IPS-15b (cell line): ENCODE data around the gene DTNA.
"Not testable (repeated sequence)": the region's sequence is repeated elsewhere in the genome, so short reads cannot be mapped to it uniquely, and the experiment has no call there.

Source experiments
- H3K27me3 ChIP-seq: one replicate; pipeline ENCODE4 v1.6.1; 2013; ENCODE audit warnings: low read length; ENCODE audit not compliant: control insufficient read depth, insufficient read depth
- H3K36me3 ChIP-seq: one replicate; pipeline ENCODE4 v1.6.1; 2013; ENCODE audit warnings: low read length; ENCODE audit not compliant: control insufficient read depth, insufficient read depth
- H3K4me1 ChIP-seq: one replicate; pipeline ENCODE4 v1.6.1; 2013; ENCODE audit warnings: mild to moderate bottlenecking, low read length; ENCODE audit not compliant: control insufficient read depth, insufficient read depth
- H3K4me3 ChIP-seq: one replicate; pipeline ENCODE4 v1.5.1; 2013; ENCODE audit warnings: low read depth, low read length
- H3K9ac ChIP-seq: one replicate; pipeline ENCODE4 v1.6.1; 2013; ENCODE audit warnings: low read depth, mild to moderate bottlenecking, low read length
- H3K9me3 ChIP-seq: one replicate; pipeline ENCODE4 v1.6.1; 2013; ENCODE audit warnings: mild to moderate bottlenecking, low read length; ENCODE audit not compliant: control insufficient read depth, insufficient read depth

Gene DTNA

GRCh38 chr18:34726286-34727004, 16.3 kb downstream of the DTNA start:
- no peak overlapping the region for H3K9ac ChIP-seq
- H3K36me3 ChIP-seq: no peaks in the 10 kb centered on the region
- no peaks in the 10 kb centered on the region for H3K27me3 ChIP-seq
- H3K9me3 ChIP-seq: peaks cover 3% of the 10 kb centered on the region
- peaks cover 11% of the 10 kb centered on the region for H3K4me1 ChIP-seq
- H3K4me3 ChIP-seq: no peak overlapping the region

- H3K4me1 ChIP-seq: peaks cover 11% of the 10 kb centered on the region
- H3K27me3 ChIP-seq: no peaks in the 10 kb centered on the region
- H3K9me3 ChIP-seq: peaks cover 3% of the 10 kb centered on the region
- H3K36me3 ChIP-seq: no peaks in the 10 kb centered on the region
- H3K4me3 ChIP-seq: no peak overlapping the region
- H3K9ac ChIP-seq: no peak overlapping the region
Measured at GRCh38 chr18:34729264-34729663, 19.2 kb downstream of the DTNA start.

GRCh38 chr18:34729740-34730355, 19.8 kb downstream of the DTNA start:
- H3K36me3 ChIP-seq: no peaks in the 10 kb centered on the region
- peaks cover 11% of the 10 kb centered on the region for H3K4me1 ChIP-seq
- H3K9ac ChIP-seq: no peak overlapping the region
- no peaks in the 10 kb centered on the region for H3K9me3 ChIP-seq
- H3K27me3 ChIP-seq: no peaks in the 10 kb centered on the region
- no peak overlapping the region for H3K4me3 ChIP-seq

GRCh38 chr18:34730774-34731173, 20.7 kb downstream of the DTNA start:
- Histone ChIP-seq H3K27me3 (no peaks in the 10 kb centered on the region), H3K9me3 (no peaks in the 10 kb centered on the region), H3K4me1 (peaks cover 11% of the 10 kb centered on the region), H3K9ac (no peak overlapping the region), H3K36me3 (no peaks in the 10 kb centered on the region), H3K4me3 (no peak overlapping the region)

- no peak overlapping the region for H3K9ac ChIP-seq
- no peaks in the 10 kb centered on the region for H3K36me3 ChIP-seq
- no peak overlapping the region for H3K4me3 ChIP-seq
- no peaks in the 10 kb centered on the region for H3K27me3 ChIP-seq
- no peaks in the 10 kb centered on the region for H3K9me3 ChIP-seq
- peaks cover 5% of the 10 kb centered on the region for H3K4me1 ChIP-seq
Measured at GRCh38 chr18:34734056-34734455, 24.0 kb downstream of the DTNA start.

- not testable (repeated sequence) for H3K9me3 ChIP-seq, H3K4me3 ChIP-seq, H3K36me3 ChIP-seq, H3K9ac ChIP-seq, H3K4me1 ChIP-seq, H3K27me3 ChIP-seq
Measured at GRCh38 chr18:34734526-34734925, 24.4 kb downstream of the DTNA start.

- Histone ChIP-seq H3K27me3 (no peaks in the 10 kb centered on the region), H3K4me3 (no peak overlapping the region), H3K36me3 (no peaks in the 10 kb centered on the region), H3K4me1 (no peaks in the 10 kb centered on the region), H3K9me3 (no peaks in the 10 kb centered on the region), H3K9ac (no peak overlapping the region)
Measured at GRCh38 chr18:34738175-34738894, 28.2 kb downstream of the DTNA start.

GRCh38 chr18:34740101-34740500, 30.0 kb downstream of the DTNA start:
- no peak overlapping the region for H3K9ac ChIP-seq
- no peaks in the 10 kb centered on the region for H3K9me3 ChIP-seq
- no peaks in the 10 kb centered on the region for H3K27me3 ChIP-seq
- H3K4me1 ChIP-seq: no peaks in the 10 kb centered on the region
- no peak overlapping the region for H3K4me3 ChIP-seq
- H3K36me3 ChIP-seq: no peaks in the 10 kb centered on the region

- no peaks in the 10 kb centered on the region for H3K27me3 ChIP-seq
- H3K4me3 ChIP-seq: no peak overlapping the region
- H3K4me1 ChIP-seq: no peaks in the 10 kb centered on the region
- no peak overlapping the region for H3K9ac ChIP-seq
- H3K36me3 ChIP-seq: no peaks in the 10 kb centered on the region
- H3K9me3 ChIP-seq: no peaks in the 10 kb centered on the region
Measured at GRCh38 chr18:34740724-34741123, 30.6 kb downstream of the DTNA start.

GRCh38 chr18:34741401-34741800, 31.3 kb downstream of the DTNA start:
- Histone ChIP-seq H3K4me1 (no peaks in the 10 kb centered on the region), H3K9ac (no peak overlapping the region), H3K4me3 (no peak overlapping the region), H3K36me3 (no peaks in the 10 kb centered on the region), H3K9me3 (no peaks in the 10 kb centered on the region), H3K27me3 (no peaks in the 10 kb centered on the region)

GRCh38 chr18:34742891-34743341, 32.8 kb downstream of the DTNA start:
- no peaks in the 10 kb centered on the region for H3K36me3 ChIP-seq

GRCh38 chr18:34744569-34744968, 34.5 kb downstream of the DTNA start:
- Histone ChIP-seq H3K9me3 (no peaks in the 10 kb centered on the region), H3K9ac (no peak overlapping the region), H3K27me3 (no peaks in the 10 kb centered on the region), H3K4me1 (no peaks in the 10 kb centered on the region), H3K36me3 (no peaks in the 10 kb centered on the region), H3K4me3 (no peak overlapping the region)

More at GRCh38 chr18:34742891-34743341, 32.8 kb downstream of the DTNA start:
- no peak overlapping the region for H3K4me3 ChIP-seq
- no peak overlapping the region for H3K9ac ChIP-seq
- H3K4me1 ChIP-seq: no peaks in the 10 kb centered on the region
- no peaks in the 10 kb centered on the region for H3K27me3 ChIP-seq
- H3K9me3 ChIP-seq: no peaks in the 10 kb centered on the region
